Stomach (tissue), 4 donors: Measurements from ENCODE around the gene TXNDC11.

Experiments used
- CTCF ChIP-seq, 7 experiments: fragments of 450-650 bp in 4 of 7; fragments of 200-600 bp in 3 of 7; sonication (generic) in 3 of 7; IDR thresholded peaks; one replicate each; pipeline ENCODE4 v1.5.1; 2016 to 2019; ENCODE audit warnings: antibody characterized with exemption in 7 of 7, control low read depth in 2 of 7, mild to moderate bottlenecking in 1 of 7
- EP300 ChIP-seq: sonication (generic); formaldehyde crosslinking; IDR thresholded peaks from one replicate; pipeline ENCODE4 v1.6.1; 2017; ENCODE audit warnings: antibody characterized with exemption
- POLR2AphosphoS5 ChIP-seq, 3 donors: sonication (generic); formaldehyde crosslinking; IDR thresholded peaks; one replicate each; pipeline ENCODE4 v1.6.1; 2016; ENCODE audit warnings: antibody characterized with exemption in 3 of 3

- TF ChIP-seq CTCF (IDR thresholded peaks at IDR 0.05) (no peak), EP300 (no peak), POLR2AphosphoS5 (IDR thresholded peaks at IDR 0.05) (no peak)
Measured at GRCh38 chr16:11674818-11675560, 67.7 kb downstream of the TXNDC11 start.
